Uterus (tissue), 2 donors: ENCODE data around the gene CLEC18C.
"Not testable (repeated sequence)": the region's sequence is repeated elsewhere in the genome, so short reads cannot be mapped to it uniquely, and the experiment has no call there.

Source experiments
- POLR2A ChIP-seq, 2 donors: fragments of 450-650 bp; IDR thresholded peaks; one replicate each; pipeline ENCODE4 v1.6.1; 2016; ENCODE audit warnings: antibody characterized with exemption in 2 of 2, mild to moderate bottlenecking in 1 of 2, moderate library complexity in 1 of 2
- TF ChIP-seq, protein P1 (sequence below), 4 experiments: fragments of 200-600 bp in 2 of 4; fragments of 450-650 bp in 2 of 4; sonication (generic) in 2 of 4; IDR thresholded peaks; one replicate each; pipeline ENCODE4 v1.5.1; 2016 to 2019; ENCODE audit warnings: antibody characterized with exemption in 4 of 4, mild to moderate bottlenecking in 2 of 4, moderate library complexity in 1 of 4

- TF ChIP-seq POLR2A (IDR thresholded peaks at IDR 0.05), result not testable (repeated sequence)
- TF ChIP-seq, protein P1, sequence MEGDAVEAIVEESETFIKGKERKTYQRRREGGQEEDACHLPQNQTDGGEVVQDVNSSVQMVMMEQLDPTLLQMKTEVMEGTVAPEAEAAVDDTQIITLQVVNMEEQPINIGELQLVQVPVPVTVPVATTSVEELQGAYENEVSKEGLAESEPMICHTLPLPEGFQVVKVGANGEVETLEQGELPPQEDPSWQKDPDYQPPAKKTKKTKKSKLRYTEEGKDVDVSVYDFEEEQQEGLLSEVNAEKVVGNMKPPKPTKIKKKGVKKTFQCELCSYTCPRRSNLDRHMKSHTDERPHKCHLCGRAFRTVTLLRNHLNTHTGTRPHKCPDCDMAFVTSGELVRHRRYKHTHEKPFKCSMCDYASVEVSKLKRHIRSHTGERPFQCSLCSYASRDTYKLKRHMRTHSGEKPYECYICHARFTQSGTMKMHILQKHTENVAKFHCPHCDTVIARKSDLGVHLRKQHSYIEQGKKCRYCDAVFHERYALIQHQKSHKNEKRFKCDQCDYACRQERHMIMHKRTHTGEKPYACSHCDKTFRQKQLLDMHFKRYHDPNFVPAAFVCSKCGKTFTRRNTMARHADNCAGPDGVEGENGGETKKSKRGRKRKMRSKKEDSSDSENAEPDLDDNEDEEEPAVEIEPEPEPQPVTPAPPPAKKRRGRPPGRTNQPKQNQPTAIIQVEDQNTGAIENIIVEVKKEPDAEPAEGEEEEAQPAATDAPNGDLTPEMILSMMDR (IDR thresholded peaks at IDR 0.05), result not testable (repeated sequence)
Observed at GRCh38 chr16:70143231-70143895, 30.2 kb upstream of the CLEC18C start.
